T1000 (cell line): Measurements from ENCODE around the gene TMEFF1.

Experiments used
- DNase-seq: peaks from one replicate; lab custom pipeline; 2025; ENCODE audit warnings: mixed read lengths; lab: John Stamatoyannopoulos, UW

The TMEFF1 gene

GRCh38 chr9:100577776-100578448 lies 105.0 kb downstream of the TMEFF1 start, which contains the start of gene CAVIN4:
Gene CAVIN4, plus strand, starts transcription at chr9:100578079. Its CDS starts 65 bp downstream, at chr9:100578144.
- no peak for DNase-seq

- DNase-seq: no peak
Measured at GRCh38 chr9:100578610-100579009, 105.7 kb downstream of the TMEFF1 start.

GRCh38 chr9:100579665-100580064 lies 106.7 kb downstream of the TMEFF1 start:
- DNase-seq: no peak

GRCh38 chr9:100580257-100580656 lies 107.3 kb downstream of the TMEFF1 start:
- no peak for DNase-seq

- DNase-seq: no peak
Measured at GRCh38 chr9:100581081-100581480, 108.1 kb downstream of the TMEFF1 start.

- no peak for DNase-seq
Measured at GRCh38 chr9:100581661-100582060, 108.7 kb downstream of the TMEFF1 start.

- DNase-seq: no peak
Measured at GRCh38 chr9:100583014-100583802, 110.3 kb downstream of the TMEFF1 start.

- DNase-seq: no peak
Measured at GRCh38 chr9:100584951-100585350, 112.0 kb downstream of the TMEFF1 start.

GRCh38 chr9:100586093-100586492 lies 113.1 kb downstream of the TMEFF1 start:
- no peak for DNase-seq

GRCh38 chr9:100587375-100587774 lies 114.4 kb downstream of the TMEFF1 start:
- no peak for DNase-seq

GRCh38 chr9:100589582-100589981 lies 116.6 kb downstream of the TMEFF1 start:
- DNase-seq: no peak

- no peak for DNase-seq
Measured at GRCh38 chr9:100590481-100590880, 117.5 kb downstream of the TMEFF1 start.

- DNase-seq: no peak
Measured at GRCh38 chr9:100591139-100591538, 118.2 kb downstream of the TMEFF1 start.

- DNase-seq: no peak
Measured at GRCh38 chr9:100591639-100592412, 118.9 kb downstream of the TMEFF1 start.

GRCh38 chr9:100595391-100596199 lies 122.6 kb downstream of the TMEFF1 start:
- DNase-seq: no peak

- no peak for DNase-seq
Measured at GRCh38 chr9:100597236-100597635, 124.3 kb downstream of the TMEFF1 start.

GRCh38 chr9:100598641-100599145 lies 125.7 kb downstream of the TMEFF1 start:
- DNase-seq: peak; percentile 71

GRCh38 chr9:100600521-100601079 lies 127.7 kb downstream of the TMEFF1 start:
- no peak for DNase-seq

GRCh38 chr9:100601216-100601615 lies 128.3 kb downstream of the TMEFF1 start:
- no peak for DNase-seq

- DNase-seq: no peak
Measured at GRCh38 chr9:100602342-100602801, 129.4 kb downstream of the TMEFF1 start.

GRCh38 chr9:100605405-100605804 lies 132.5 kb downstream of the TMEFF1 start:
- no peak for DNase-seq
